H1 (cell line): Measurements from ENCODE around the gene CPEB3. TPM values are rescaled to one million over a fixed set of nuclear protein-coding genes. Genes with fewer than 3 reads are reported as not detected.

ENCODE experiments used
- CTCF ChIA-PET: fragments of 300-600 bp; sonication (Branson Sonifier 250); formaldehyde crosslinking; loops from one replicate; lab custom pipeline; 2021; ENCODE audit not compliant: partially characterized antibody; lab: Charles Lee
- POLR2A ChIA-PET: fragments of 300-600 bp; sonication (Branson Sonifier 250); formaldehyde crosslinking; loops from one replicate; lab custom pipeline; 2021; ENCODE audit warnings: inconsistent platforms; ENCODE audit not compliant: partially characterized antibody; lab: Charles Lee
- DNase-seq, 2 experiments: peaks; one replicate each; pipeline versions ENCODE4 v3.0.0 to v3.0.0-alpha.2; 2010 to 2022; ENCODE audit warnings: low spot score in 2 of 2, low read depth in 1 of 2, mixed read lengths in 1 of 2
- FAIRE-seq: peaks from 2 replicates; lab custom pipeline; 2011; peaks lifted over from hg19 to GRCh38; lab: Jason Lieb, UNC
- H2AFZ ChIP-seq: 2 replicates; pipeline ENCODE4 v1.8.1; 2012; ENCODE audit warnings: low read length, inconsistent platforms
- H2AK5ac ChIP-seq: 2 replicates; pipeline ENCODE4 v1.6.1; 2013; ENCODE audit warnings: low read depth, low read length
- H2BK120ac ChIP-seq: replicated peaks from 2 replicates; pipeline ENCODE3; 2013; ENCODE audit warnings: low read depth, low read length, inconsistent platforms
- H2BK12ac ChIP-seq: 2 replicates; pipeline ENCODE4 v1.6.1; 2013; ENCODE audit warnings: low read depth, low read length
- H2BK15ac ChIP-seq: 2 replicates; pipeline ENCODE4 v1.6.1; 2013; ENCODE audit warnings: low read length
- H2BK20ac ChIP-seq: 2 replicates; pipeline ENCODE4 v1.6.1; 2013; ENCODE audit warnings: low read length
- H2BK5ac ChIP-seq: 2 replicates; pipeline ENCODE4 v1.6.1; 2013; ENCODE audit warnings: low read depth, low read length
- H3K14ac ChIP-seq: 2 replicates; pipeline ENCODE4 v1.6.1; 2013; ENCODE audit warnings: inconsistent platforms; ENCODE audit not compliant: insufficient read length
- H3K18ac ChIP-seq: 2 replicates; pipeline ENCODE4 v1.6.1; 2013; ENCODE audit warnings: low read length; ENCODE audit errors: extremely low read depth
- H3K23ac ChIP-seq: 2 replicates; pipeline ENCODE4 v1.6.1; 2013; ENCODE audit warnings: inconsistent platforms; ENCODE audit not compliant: insufficient read length
- H3K23me2 ChIP-seq: 2 replicates; pipeline ENCODE4 v1.6.1; 2013; ENCODE audit warnings: low read depth, low read length
- H3K27ac ChIP-seq: 2 replicates; pipeline ENCODE4 v1.6.1; 2011; ENCODE audit warnings: low read depth, low read length, inconsistent platforms
- H3K27me3 ChIP-seq, 4 experiments: replicated peaks in 1 of 4; 1 replicate in 1 of 4; 2 replicates in 3 of 4; pipeline versions ENCODE4 v1.6.1 to v1.8.1; 2011 to 2013; ENCODE audit warnings: low read length in 3 of 4, mild to moderate bottlenecking in 3 of 4, inconsistent platforms in 2 of 4, mixed read lengths in 2 of 4, moderate library complexity in 1 of 4; ENCODE audit not compliant: control insufficient read depth in 3 of 4, insufficient read depth in 3 of 4; ENCODE audit errors: extremely low read depth in 1 of 4
- H3K36me3 ChIP-seq, 4 experiments: 2 replicates each; pipeline versions ENCODE4 v1.6.1 to v1.8.1; 2011 to 2013; ENCODE audit warnings: mild to moderate bottlenecking in 4 of 4, low read length in 3 of 4, moderate library complexity in 2 of 4, control low read depth in 1 of 4, inconsistent platforms in 1 of 4; ENCODE audit not compliant: insufficient read depth in 4 of 4, control insufficient read depth in 2 of 4
- H3K4ac ChIP-seq: replicated peaks from 2 replicates; pipeline ENCODE3; 2013; ENCODE audit warnings: low read length, low read depth, mixed read lengths, inconsistent platforms; ENCODE audit not compliant: insufficient read length
- H3K4me1 ChIP-seq, 4 experiments: replicated peaks in 1 of 4; 1 replicate in 1 of 4; 2 replicates in 3 of 4; pipeline versions ENCODE4 v1.6.1 to v1.8.1; 2011 to 2013; ENCODE audit warnings: low read length in 3 of 4, inconsistent platforms in 2 of 4, mixed read lengths in 1 of 4; ENCODE audit not compliant: insufficient read depth in 4 of 4, control insufficient read depth in 3 of 4
- H3K4me2 ChIP-seq, 2 experiments: 2 replicates each; pipeline versions ENCODE4 v1.6.1 to v1.8.1; 2011 to 2013; ENCODE audit warnings: low read depth in 2 of 2, low read length in 2 of 2, control low read depth in 1 of 2, inconsistent platforms in 1 of 2, mild to moderate bottlenecking in 1 of 2; ENCODE audit not compliant: insufficient read depth in 1 of 2
- H3K4me3 ChIP-seq, 4 experiments: fragments of 200-600, 300-600 bp in 1 of 4; sonication (generic), shearing (Covaris generic), sonication (Bioruptor Twin) in 1 of 4; 2 replicates each; pipeline versions ENCODE4 v1.5.1 to v1.8.1; 2011 to 2016; ENCODE audit warnings: low read length in 4 of 4, low read depth in 3 of 4, control low read depth in 2 of 4, inconsistent platforms in 2 of 4, mild to moderate bottlenecking in 2 of 4, mixed read lengths in 1 of 4, moderate library complexity in 1 of 4; ENCODE audit not compliant: insufficient read depth in 2 of 4; ENCODE audit errors: extremely low read depth in 1 of 4
- H3K56ac ChIP-seq: replicated peaks from 2 replicates; pipeline ENCODE3; 2013; ENCODE audit warnings: low read depth, mild to moderate bottlenecking, mixed read lengths, low read length, inconsistent platforms; ENCODE audit not compliant: insufficient read length
- H3K79me1 ChIP-seq: 2 replicates; pipeline ENCODE4 v1.6.1; 2013; ENCODE audit warnings: low read depth, low read length, control low read depth
- H3K79me2 ChIP-seq, 2 experiments: 2 replicates each; pipeline versions ENCODE4 v1.6.1 to v1.8.1; 2012 to 2013; ENCODE audit warnings: low read length in 2 of 2, mild to moderate bottlenecking in 2 of 2, inconsistent platforms in 1 of 2; ENCODE audit not compliant: insufficient read depth in 2 of 2, control insufficient read depth in 1 of 2
- H3K9ac ChIP-seq, 4 experiments: replicated peaks in 1 of 4; 1 replicate in 1 of 4; 2 replicates in 3 of 4; pipeline versions ENCODE4 v1.6.1 to v1.8.1; 2011 to 2013; ENCODE audit warnings: low read depth in 3 of 4, low read length in 3 of 4, control low read depth in 2 of 4, mild to moderate bottlenecking in 2 of 4, moderate library complexity in 2 of 4, inconsistent platforms in 1 of 4; ENCODE audit errors: extremely low read depth in 1 of 4
- H3K9me3 ChIP-seq, 2 experiments: 2 replicates each; pipeline versions ENCODE4 v1.6.1 to v1.8.1; 2012 to 2013; ENCODE audit warnings: mild to moderate bottlenecking in 2 of 2, moderate library complexity in 2 of 2, control low read depth in 1 of 2, inconsistent platforms in 1 of 2, low read depth in 1 of 2, low read length in 1 of 2, mixed read lengths in 1 of 2; ENCODE audit not compliant: insufficient read depth in 2 of 2
- H4K20me1 ChIP-seq, 2 experiments: replicated peaks in 1 of 2; 2 replicates each; pipeline versions ENCODE3 to v1.8.1; 2011 to 2013; ENCODE audit warnings: inconsistent platforms in 2 of 2, low read length in 2 of 2, mild to moderate bottlenecking in 1 of 2; ENCODE audit not compliant: insufficient read depth in 2 of 2, control insufficient read depth in 1 of 2
- H4K5ac ChIP-seq: 2 replicates; pipeline ENCODE4 v1.6.1; 2013; ENCODE audit warnings: low read length, low read depth, mixed read lengths, inconsistent platforms; ENCODE audit not compliant: insufficient read length
- H4K8ac ChIP-seq: 2 replicates; pipeline ENCODE4 v1.8.0; 2013; ENCODE audit warnings: mild to moderate bottlenecking, moderate library complexity, low read length, inconsistent platforms; ENCODE audit not compliant: insufficient read depth; ENCODE audit errors: extremely low read depth
- H4K91ac ChIP-seq: replicated peaks from 2 replicates; pipeline ENCODE3; 2013; ENCODE audit warnings: low read length, mixed read lengths, inconsistent platforms; ENCODE audit not compliant: insufficient read length
- BACH1 ChIP-seq: IDR thresholded peaks from 2 replicates; pipeline ENCODE4 v1.6.1; 2012; ENCODE audit warnings: low read length, improper control_type of control experiment
- CHD2 ChIP-seq: IDR thresholded peaks from 2 replicates; pipeline ENCODE4 v1.6.1; 2012; ENCODE audit warnings: low read length, improper control_type of control experiment
- EP300 ChIP-seq, 2 experiments: IDR thresholded peaks; 1 replicate in 1 of 2; 2 replicates in 1 of 2; pipeline ENCODE4 v1.6.1; 2011 to 2012; ENCODE audit warnings: low read depth in 2 of 2, low read length in 2 of 2, mild to moderate bottlenecking in 2 of 2, borderline replicate concordance in 1 of 2, inconsistent platforms in 1 of 2, moderate library complexity in 1 of 2
- KDM1A ChIP-seq: fragments of 200-600, 300-600 bp; sonication (generic); IDR thresholded peaks from 2 replicates; pipeline ENCODE4 v1.7.1; 2016; ENCODE audit warnings: mild to moderate bottlenecking, low read length, borderline replicate concordance
- KDM4A ChIP-seq: IDR thresholded peaks from one replicate; pipeline ENCODE4 v1.7.1; 2012; ENCODE audit warnings: low read depth, mild to moderate bottlenecking, moderate library complexity, low read length, inconsistent platforms; ENCODE audit not compliant: severe bottlenecking
- MAFK ChIP-seq: IDR thresholded peaks from 2 replicates; pipeline ENCODE4 v1.6.1; 2012; ENCODE audit warnings: low read depth, mild to moderate bottlenecking, improper control_type of control experiment, low read length
- NRF1 ChIP-seq: IDR thresholded peaks from 2 replicates; pipeline ENCODE4 v1.6.1; 2011; ENCODE audit warnings: mild to moderate bottlenecking, low read depth, low read length, improper control_type of control experiment
- POLR2A ChIP-seq, 2 experiments: IDR thresholded peaks; 1 replicate in 1 of 2; 2 replicates in 1 of 2; pipeline ENCODE4 v1.6.1; 2011; ENCODE audit warnings: low read depth in 2 of 2, low read length in 2 of 2, mild to moderate bottlenecking in 2 of 2; ENCODE audit errors: control extremely low read depth in 1 of 2
- POLR2AphosphoS5 ChIP-seq: IDR thresholded peaks from 2 replicates; pipeline ENCODE4 v1.6.1; 2011; ENCODE audit warnings: low read depth, low read length
- POU5F1 ChIP-seq: IDR thresholded peaks from 2 replicates; pipeline ENCODE4 v1.6.1; 2011; ENCODE audit warnings: low read depth, mild to moderate bottlenecking, low read length, moderate library complexity
- SP4 ChIP-seq: IDR thresholded peaks from 2 replicates; pipeline ENCODE4 v1.6.1; 2012; ENCODE audit warnings: low read length, inconsistent platforms
- SRF ChIP-seq: IDR thresholded peaks from 2 replicates; pipeline ENCODE4 v1.6.1; 2011; ENCODE audit warnings: mild to moderate bottlenecking, low read depth, low read length, moderate library complexity
- TAF1 ChIP-seq: IDR thresholded peaks from 2 replicates; pipeline ENCODE4 v1.6.1; 2011; ENCODE audit warnings: mild to moderate bottlenecking, low read depth, low read length
- TBP ChIP-seq: IDR thresholded peaks from 2 replicates; pipeline ENCODE4 v1.6.1; 2011; ENCODE audit warnings: low read depth, low read length, improper control_type of control experiment
- USF2 ChIP-seq: IDR thresholded peaks from 2 replicates; pipeline ENCODE4 v1.6.1; 2011; ENCODE audit warnings: low read length, improper control_type of control experiment
- WGBS, 2 experiments: shearing (Covaris generic) in 1 of 2; methylation state at CpG; one replicate each; pipeline versions ENCODE4 v1.1.6 to v1.1.7; 2013 to 2015; ENCODE audit warnings: low lambda C conversion rate in 2 of 2, mixed read lengths in 2 of 2, inconsistent platforms in 1 of 2, low coverage in 1 of 2, missing lambda C conversion rate in 1 of 2; ENCODE audit not compliant: insufficient replicate concordance in 2 of 2, insufficient coverage in 1 of 2, insufficient read length in 1 of 2; ENCODE audit errors: extremely low coverage in 1 of 2, missing lambda C conversion rate in 1 of 2; 5-methylcytosine and 5-hydroxymethylcytosine counted together
- polyA plus RNA-seq, 7 experiments: library from polyadenylated mRNA; depleted of rRNA in 3 of 7; stranded (reverse) in 5 of 7; unstranded in 2 of 7; fragments of >200 nt in 5 of 7; fragments of 200-250 nt in 2 of 7; gene quantifications; 1 replicate in 5 of 7; 2 replicates in 1 of 7; 4 replicates in 1 of 7; pipeline versions ENCODE4 v1.2.1 to v1.2.3, GENCODE V29; 2011 to 2013; ENCODE audit warnings: missing spikeins in 2 of 7, mixed read lengths in 2 of 7
- total RNA-seq: library from RNA; stranded (reverse); fragmentation: NEBNext Ultra II Directional; extraction: Animal tissue kit (Norgen Biotek cat#: 25700); gene quantifications from 2 replicates; pipeline ENCODE4 v1.2.1, GENCODE V29; 2021

Gene CPEB3
- total and polyA plus RNA-seq, 2 of the 8 experiments (the other 6 are each of a cell fraction or from before 2014, with no cell fraction given): 0.39 to 1.7 TPM

- Histone ChIP-seq H2BK20ac (no peak overlapping the region), H3K79me2 (no peaks in the 10 kb centered on the region), H3K14ac (no peak overlapping the region), H3K9ac (no peak overlapping the region), H3K4ac (no peak overlapping the region), H3K9me3 (no peaks in the 10 kb centered on the region), H3K18ac (no peak overlapping the region), H3K79me1 (no peaks in the 10 kb centered on the region), H2BK15ac (no peak overlapping the region), H4K91ac (no peak overlapping the region), H2BK5ac (no peak overlapping the region), H2BK12ac (no peak overlapping the region), H3K27ac (no peak overlapping the region), H2BK120ac (no peak overlapping the region), H3K27me3 (no peaks in the 10 kb centered on the region), H4K5ac (no peak overlapping the region), H3K4me1 (no peaks in the 10 kb centered on the region), H4K8ac (no peak overlapping the region), H3K56ac (no peak overlapping the region), H2AFZ (no peak overlapping the region), H3K4me3 (no peak overlapping the region), H3K4me2 (no peak overlapping the region), H3K23me2 (no peaks in the 10 kb centered on the region), H3K23ac (no peak overlapping the region), H3K36me3 (no peaks in the 10 kb centered on the region), H2AK5ac (no peak overlapping the region), H4K20me1 (no peaks in the 10 kb centered on the region)
- WGBS, 2 experiments: 72% methylated on average over 1 of the region's 1 CpG; no CpG with 5 or more reads in 1 of the 2 experiments
- DNase-seq (no peak), FAIRE-seq (no peak)
- no peak for TF ChIP-seq MAFK
- no peak for TF ChIP-seq EP300 (IDR thresholded peaks at IDR 0.05; ENCODE audit: borderline replicate concordance in 1 of 2, low read depth in 2 of 2, low read length in 2 of 2)
- no peak for TF ChIP-seq USF2
- no peak for TF ChIP-seq KDM1A
- no peak for TF ChIP-seq SP4
- no peak for TF ChIP-seq POU5F1
- no peak for TF ChIP-seq TAF1
- no peak for TF ChIP-seq TBP
- no peak for TF ChIP-seq SRF
- TF ChIP-seq POLR2A (IDR thresholded peaks at IDR 0.05; ENCODE audit: control extremely low read depth in 1 of 2, low read depth in 2 of 2, low read length in 2 of 2): no peak
- TF ChIP-seq BACH1: no peak
- no peak for TF ChIP-seq KDM4A
- TF ChIP-seq CHD2: no peak
- no peak for TF ChIP-seq POLR2AphosphoS5
- TF ChIP-seq NRF1: no peak
- CTCF ChIA-PET: interaction anchor here (0.6 kb wide), 2 partner anchors 10 to 37 kb away, joined by 3 read pairs; no protein-coding TSS in a partner anchor
- POLR2A ChIA-PET: no interaction called here
Observed at GRCh38 chr10:92146107-92146506, 144.8 kb downstream of the CPEB3 start.
